HepG2 (cell line): ENCODE results near the gene CSNK1D. TPM values are rescaled to one million over a fixed set of nuclear protein-coding genes. Genes with fewer than 3 reads are reported as not detected.
A peak's percentile ranks its signal among the peaks of the same experiment; 100 is the strongest.

ENCODE experiments used
- BCL6 ChIP-seq: IDR thresholded peaks from 2 replicates; pipeline ENCODE4 v1.6.1; 2016; ENCODE audit warnings: missing genetic modification reagents, missing compliant biosample characterization
- CHD4 ChIP-seq: fragments of 200-600 bp; sonication (generic); IDR thresholded peaks from 2 replicates; pipeline ENCODE4 v1.7.0; 2017; ENCODE audit warnings: mild to moderate bottlenecking, low read length, borderline replicate concordance
- DPF2 ChIP-seq: sonication (generic); formaldehyde crosslinking; IDR thresholded peaks from 2 replicates; pipeline ENCODE4 v1.4.0; 2020; ENCODE audit warnings: mild to moderate bottlenecking, low read depth, missing genetic modification reagents, borderline replicate concordance
- HOXA3 ChIP-seq: sonication (generic); formaldehyde crosslinking; IDR thresholded peaks from 2 replicates; pipeline ENCODE4 v1.5.0; 2020; ENCODE audit warnings: missing genetic modification reagents
- KDM5B ChIP-seq: sonication (generic); formaldehyde crosslinking; IDR thresholded peaks from 2 replicates; pipeline ENCODE4 v1.4.0; 2020; ENCODE audit warnings: missing genetic modification reagents, mild to moderate bottlenecking, borderline replicate concordance
- KLF12 ChIP-seq: sonication (generic); formaldehyde crosslinking; IDR thresholded peaks from 2 replicates; pipeline ENCODE4 v1.4.0; 2020; ENCODE audit warnings: missing genetic modification reagents, borderline replicate concordance
- SIN3B ChIP-seq: fragments of 150-350 bp; IDR thresholded peaks from 2 replicates; pipeline ENCODE4 v1.6.1; 2014; ENCODE audit warnings: low read length
- TP53 ChIP-seq: sonication (generic); formaldehyde crosslinking; conservative IDR thresholded peaks from 2 replicates; pipeline ENCODE4 v1.4.0; 2020; ENCODE audit warnings: missing genetic modification reagents
- XBP1 ChIP-seq: sonication (generic); formaldehyde crosslinking; IDR thresholded peaks from 2 replicates; pipeline ENCODE4 v1.5.0; 2020; ENCODE audit warnings: missing genetic modification reagents
- ZNF343 ChIP-seq: sonication (generic); formaldehyde crosslinking; IDR thresholded peaks from 2 replicates; pipeline ENCODE4 v1.4.0; 2020; ENCODE audit warnings: mild to moderate bottlenecking, missing genetic modification reagents
- ZNF83 ChIP-seq: sonication (generic); formaldehyde crosslinking; IDR thresholded peaks from 2 replicates; pipeline ENCODE4 v1.4.0; 2020; ENCODE audit warnings: missing genetic modification reagents, mild to moderate bottlenecking, borderline replicate concordance
- ZNF883 ChIP-seq: sonication (generic); formaldehyde crosslinking; IDR thresholded peaks from 2 replicates; pipeline ENCODE4 v1.5.1; 2020; ENCODE audit warnings: mild to moderate bottlenecking, missing genetic modification reagents; ENCODE audit errors: not compliant biosample characterization
- ZSCAN30 ChIP-seq: sonication (generic); formaldehyde crosslinking; IDR thresholded peaks from 2 replicates; pipeline ENCODE4 v1.5.0; 2020; ENCODE audit warnings: mild to moderate bottlenecking, missing genetic modification reagents
- polyA plus RNA-seq, 8 experiments: library from polyadenylated mRNA; depleted of rRNA in 3 of 8; stranded (reverse) in 7 of 8; unstranded in 1 of 8; fragments of >200 nt; fragmentation: Illumina TruSeq in 4 of 8; extraction: Trizol in 4 of 8; gene quantifications; 2 replicates each; pipeline versions ENCODE4 v1.2.1 to v1.2.3, GENCODE V29; 2011 to 2016; ENCODE audit warnings: low read depth in 4 of 8, missing spikeins in 1 of 8, mixed read lengths in 1 of 8; ENCODE audit not compliant: insufficient read depth in 1 of 8
- total RNA-seq, 5 experiments: library from RNA; depleted of rRNA; stranded (reverse); fragments of >200 nt; fragmentation: Illumina TruSeq; extraction: Trizol; gene quantifications; 2 replicates each; pipeline ENCODE4 v1.2.3, GENCODE V29; 2016; ENCODE audit warnings: low read depth in 1 of 5
- TF ChIP-seq, protein P1 (sequence below): sonication (generic); formaldehyde crosslinking; IDR thresholded peaks from 2 replicates; pipeline ENCODE4 v1.4.0; 2020; ENCODE audit warnings: missing genetic modification reagents; ENCODE audit errors: not compliant biosample characterization
- TF ChIP-seq, protein P2 (sequence below): sonication (generic); formaldehyde crosslinking; IDR thresholded peaks from 2 replicates; pipeline ENCODE4 v1.8.0; 2022; ENCODE audit warnings: mild to moderate bottlenecking, missing genetic modification reagents, moderate library complexity
- TF ChIP-seq, protein P3 (sequence below): IDR thresholded peaks from 2 replicates; pipeline ENCODE4 v1.6.1; 2016; ENCODE audit warnings: low read depth, borderline replicate concordance
- TF ChIP-seq, protein P4 (sequence below): sonication (generic); formaldehyde crosslinking; conservative IDR thresholded peaks from 2 replicates; pipeline ENCODE4 v1.5.0; 2020; ENCODE audit warnings: missing genetic modification reagents
- TF ChIP-seq, protein P5 (sequence below): sonication (generic); formaldehyde crosslinking; IDR thresholded peaks from 2 replicates; pipeline ENCODE4 v1.4.0; 2020; ENCODE audit warnings: missing genetic modification reagents
- TF ChIP-seq, protein P6 (sequence below): sonication (generic); formaldehyde crosslinking; IDR thresholded peaks from 2 replicates; pipeline ENCODE4 v1.5.1; 2020; ENCODE audit warnings: mild to moderate bottlenecking, missing genetic modification reagents, moderate library complexity

The CSNK1D gene
- total and polyA plus RNA-seq, 2 of the 13 experiments (the other 11 are each of a cell fraction or from before 2014, with no cell fraction given), result 31.5 to 128 TPM

DNA sequence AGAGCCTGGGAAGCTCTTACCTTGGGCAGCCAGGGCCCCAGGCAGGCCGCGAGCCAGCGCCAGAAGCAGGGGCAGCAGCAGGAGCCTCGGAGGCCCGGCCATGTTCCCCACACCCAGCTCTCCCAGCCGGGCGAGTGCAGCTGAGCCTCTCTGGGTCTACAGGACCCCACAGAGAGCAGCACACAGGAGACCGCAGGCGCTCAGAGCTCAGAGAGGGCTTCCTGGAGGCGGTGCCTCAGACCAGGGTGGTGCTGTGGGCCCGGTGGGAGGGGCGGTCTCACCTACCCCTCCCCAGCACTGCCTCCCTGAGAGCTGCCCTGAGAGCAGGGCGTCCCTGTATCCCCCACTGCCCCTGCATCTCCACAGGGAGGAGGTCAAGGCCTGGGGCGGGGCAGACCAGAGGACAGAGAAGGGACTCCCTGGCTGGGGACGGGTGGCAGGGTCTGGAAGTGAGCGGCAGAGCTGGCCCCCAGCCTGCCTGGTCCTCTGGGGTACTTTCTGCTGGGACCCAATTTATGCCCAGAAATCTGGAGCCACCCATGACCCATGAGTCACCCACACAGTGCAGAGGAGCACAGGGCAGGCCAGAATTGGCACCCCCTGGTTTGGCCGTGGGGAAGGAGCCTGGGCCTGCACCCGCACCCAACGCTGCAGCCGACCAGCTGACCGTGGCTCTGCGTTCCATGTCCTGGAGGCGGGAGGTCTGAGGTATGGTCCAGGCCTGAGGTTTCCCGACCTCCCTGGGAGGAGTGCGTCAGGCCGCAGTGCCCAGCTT lies 44.1 kb upstream of the CSNK1D start, which contains the start of gene CD7 (continued):
- TF ChIP-seq DPF2 (CRISPR knock-in tag) (no peak), CHD4 (no peak), TP53 (CRISPR knock-in tag) (no peak), ZNF343 (CRISPR knock-in tag) (peak; percentile 89), HOXA3 (CRISPR knock-in tag) (peak; percentile 80), KDM5B (CRISPR knock-in tag) (peak; percentile 92), ZSCAN30 (CRISPR knock-in tag) (no peak), ZNF83 (CRISPR knock-in tag) (no peak; the same call in 1 of the 2 replicates), KLF12 (peak; percentile 55; the same call in 1 of the 2 replicates), XBP1 (CRISPR knock-in tag) (no peak), ZNF883 (CRISPR knock-in tag) (peak; percentile 77), SIN3B (no peak), BCL6 (CRISPR knock-in tag) (0 out of 2 replicates have a peak, but pooled peaks have one; percentile 16)
- TF ChIP-seq, protein P1, sequence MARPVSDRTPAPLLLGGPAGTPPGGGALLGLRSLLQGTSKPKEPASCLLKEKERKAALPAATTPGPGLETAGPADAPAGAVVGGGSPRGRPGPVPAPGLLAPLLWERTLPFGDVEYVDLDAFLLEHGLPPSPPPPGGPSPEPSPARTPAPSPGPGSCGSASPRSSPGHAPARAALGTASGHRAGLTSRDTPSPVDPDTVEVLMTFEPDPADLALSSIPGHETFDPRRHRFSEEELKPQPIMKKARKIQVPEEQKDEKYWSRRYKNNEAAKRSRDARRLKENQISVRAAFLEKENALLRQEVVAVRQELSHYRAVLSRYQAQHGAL (CRISPR knock-in tag), result no peak
- TF ChIP-seq, protein P2, sequence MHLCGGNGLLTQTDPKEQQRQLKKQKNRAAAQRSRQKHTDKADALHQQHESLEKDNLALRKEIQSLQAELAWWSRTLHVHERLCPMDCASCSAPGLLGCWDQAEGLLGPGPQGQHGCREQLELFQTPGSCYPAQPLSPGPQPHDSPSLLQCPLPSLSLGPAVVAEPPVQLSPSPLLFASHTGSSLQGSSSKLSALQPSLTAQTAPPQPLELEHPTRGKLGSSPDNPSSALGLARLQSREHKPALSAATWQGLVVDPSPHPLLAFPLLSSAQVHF (CRISPR knock-in tag), result no peak
- TF ChIP-seq, protein P3, sequence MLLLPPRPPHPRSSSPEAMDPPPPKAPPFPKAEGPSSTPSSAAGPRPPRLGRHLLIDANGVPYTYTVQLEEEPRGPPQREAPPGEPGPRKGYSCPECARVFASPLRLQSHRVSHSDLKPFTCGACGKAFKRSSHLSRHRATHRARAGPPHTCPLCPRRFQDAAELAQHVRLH (CRISPR knock-in tag), result peak; percentile 74
- TF ChIP-seq, protein P4, sequence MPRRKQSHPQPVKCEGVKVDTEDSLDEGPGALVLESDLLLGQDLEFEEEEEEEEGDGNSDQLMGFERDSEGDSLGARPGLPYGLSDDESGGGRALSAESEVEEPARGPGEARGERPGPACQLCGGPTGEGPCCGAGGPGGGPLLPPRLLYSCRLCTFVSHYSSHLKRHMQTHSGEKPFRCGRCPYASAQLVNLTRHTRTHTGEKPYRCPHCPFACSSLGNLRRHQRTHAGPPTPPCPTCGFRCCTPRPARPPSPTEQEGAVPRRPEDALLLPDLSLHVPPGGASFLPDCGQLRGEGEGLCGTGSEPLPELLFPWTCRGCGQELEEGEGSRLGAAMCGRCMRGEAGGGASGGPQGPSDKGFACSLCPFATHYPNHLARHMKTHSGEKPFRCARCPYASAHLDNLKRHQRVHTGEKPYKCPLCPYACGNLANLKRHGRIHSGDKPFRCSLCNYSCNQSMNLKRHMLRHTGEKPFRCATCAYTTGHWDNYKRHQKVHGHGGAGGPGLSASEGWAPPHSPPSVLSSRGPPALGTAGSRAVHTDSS, result 0 out of 2 replicates have a peak, but pooled peaks have one; percentile 46
- TF ChIP-seq, protein P5, sequence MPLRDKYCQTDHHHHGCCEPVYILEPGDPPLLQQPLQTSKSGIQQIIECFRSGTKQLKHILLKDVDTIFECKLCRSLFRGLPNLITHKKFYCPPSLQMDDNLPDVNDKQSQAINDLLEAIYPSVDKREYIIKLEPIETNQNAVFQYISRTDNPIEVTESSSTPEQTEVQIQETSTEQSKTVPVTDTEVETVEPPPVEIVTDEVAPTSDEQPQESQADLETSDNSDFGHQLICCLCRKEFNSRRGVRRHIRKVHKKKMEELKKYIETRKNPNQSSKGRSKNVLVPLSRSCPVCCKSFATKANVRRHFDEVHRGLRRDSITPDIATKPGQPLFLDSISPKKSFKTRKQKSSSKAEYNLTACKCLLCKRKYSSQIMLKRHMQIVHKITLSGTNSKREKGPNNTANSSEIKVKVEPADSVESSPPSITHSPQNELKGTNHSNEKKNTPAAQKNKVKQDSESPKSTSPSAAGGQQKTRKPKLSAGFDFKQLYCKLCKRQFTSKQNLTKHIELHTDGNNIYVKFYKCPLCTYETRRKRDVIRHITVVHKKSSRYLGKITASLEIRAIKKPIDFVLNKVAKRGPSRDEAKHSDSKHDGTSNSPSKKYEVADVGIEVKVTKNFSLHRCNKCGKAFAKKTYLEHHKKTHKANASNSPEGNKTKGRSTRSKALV (CRISPR knock-in tag), result no peak
- TF ChIP-seq, protein P6, sequence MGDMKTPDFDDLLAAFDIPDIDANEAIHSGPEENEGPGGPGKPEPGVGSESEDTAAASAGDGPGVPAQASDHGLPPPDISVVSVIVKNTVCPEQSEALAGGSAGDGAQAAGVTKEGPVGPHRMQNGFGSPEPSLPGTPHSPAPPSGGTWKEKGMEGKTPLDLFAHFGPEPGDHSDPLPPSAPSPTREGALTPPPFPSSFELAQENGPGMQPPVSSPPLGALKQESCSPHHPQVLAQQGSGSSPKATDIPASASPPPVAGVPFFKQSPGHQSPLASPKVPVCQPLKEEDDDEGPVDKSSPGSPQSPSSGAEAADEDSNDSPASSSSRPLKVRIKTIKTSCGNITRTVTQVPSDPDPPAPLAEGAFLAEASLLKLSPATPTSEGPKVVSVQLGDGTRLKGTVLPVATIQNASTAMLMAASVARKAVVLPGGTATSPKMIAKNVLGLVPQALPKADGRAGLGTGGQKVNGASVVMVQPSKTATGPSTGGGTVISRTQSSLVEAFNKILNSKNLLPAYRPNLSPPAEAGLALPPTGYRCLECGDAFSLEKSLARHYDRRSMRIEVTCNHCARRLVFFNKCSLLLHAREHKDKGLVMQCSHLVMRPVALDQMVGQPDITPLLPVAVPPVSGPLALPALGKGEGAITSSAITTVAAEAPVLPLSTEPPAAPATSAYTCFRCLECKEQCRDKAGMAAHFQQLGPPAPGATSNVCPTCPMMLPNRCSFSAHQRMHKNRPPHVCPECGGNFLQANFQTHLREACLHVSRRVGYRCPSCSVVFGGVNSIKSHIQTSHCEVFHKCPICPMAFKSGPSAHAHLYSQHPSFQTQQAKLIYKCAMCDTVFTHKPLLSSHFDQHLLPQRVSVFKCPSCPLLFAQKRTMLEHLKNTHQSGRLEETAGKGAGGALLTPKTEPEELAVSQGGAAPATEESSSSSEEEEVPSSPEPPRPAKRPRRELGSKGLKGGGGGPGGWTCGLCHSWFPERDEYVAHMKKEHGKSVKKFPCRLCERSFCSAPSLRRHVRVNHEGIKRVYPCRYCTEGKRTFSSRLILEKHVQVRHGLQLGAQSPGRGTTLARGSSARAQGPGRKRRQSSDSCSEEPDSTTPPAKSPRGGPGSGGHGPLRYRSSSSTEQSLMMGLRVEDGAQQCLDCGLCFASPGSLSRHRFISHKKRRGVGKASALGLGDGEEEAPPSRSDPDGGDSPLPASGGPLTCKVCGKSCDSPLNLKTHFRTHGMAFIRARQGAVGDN, result peak; percentile 84
